IPS-18a (cell line): Measurements from ENCODE around the gene ATG7.
"Not testable (repeated sequence)": the region's sequence is repeated elsewhere in the genome, so short reads cannot be mapped to it uniquely, and the experiment has no call there.

Experiments used
- H3K27ac ChIP-seq: one replicate; pipeline ENCODE4 v1.5.1; 2013; ENCODE audit warnings: low read length
- H3K27me3 ChIP-seq: one replicate; pipeline ENCODE4 v1.6.1; 2013; ENCODE audit warnings: mild to moderate bottlenecking, low read length; ENCODE audit not compliant: control insufficient read depth, insufficient read depth
- H3K36me3 ChIP-seq: one replicate; pipeline ENCODE4 v1.6.1; 2013; ENCODE audit warnings: low read depth, low read length; ENCODE audit not compliant: control insufficient read depth
- H3K4me1 ChIP-seq: one replicate; pipeline ENCODE4 v1.6.1; 2013; ENCODE audit warnings: low read depth, low read length; ENCODE audit not compliant: control insufficient read depth
- H3K4me3 ChIP-seq: one replicate; pipeline ENCODE4 v1.5.1; 2013; ENCODE audit warnings: low read length
- H3K9ac ChIP-seq: one replicate; pipeline ENCODE4 v1.6.1; 2013; ENCODE audit warnings: mild to moderate bottlenecking, low read length, moderate library complexity
- H3K9me3 ChIP-seq: one replicate; pipeline ENCODE4 v1.6.1; 2013; ENCODE audit warnings: low read depth, low read length; ENCODE audit not compliant: control insufficient read depth

ATG7 gene

DNA sequence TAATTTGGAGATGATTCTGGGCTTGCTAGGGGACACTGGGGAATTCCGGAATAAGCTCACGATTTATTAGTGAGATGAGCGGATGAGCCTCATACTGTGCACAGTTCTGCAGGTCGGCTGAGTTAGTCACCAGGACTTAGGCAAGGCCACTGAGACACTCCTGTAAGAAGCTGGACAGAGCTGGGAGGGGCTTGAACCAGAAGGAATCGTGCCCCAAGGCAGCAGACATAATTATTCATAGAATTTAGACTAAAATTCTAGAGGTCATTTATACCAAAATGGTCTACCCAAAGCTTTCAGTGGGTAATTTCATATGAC, 250.2 kb downstream of the ATG7 start:
- Histone ChIP-seq H3K36me3 (no peaks in the 10 kb centered on the region), H3K4me1 (no peaks in the 10 kb centered on the region), H3K9ac (no peak overlapping the region), H3K27me3 (no peaks in the 10 kb centered on the region), H3K9me3 (no peaks in the 10 kb centered on the region), H3K27ac (no peak overlapping the region), H3K4me3 (no peak overlapping the region)

GRCh38 chr3:11522953-11523571, 250.9 kb downstream of the ATG7 start:
- no peaks in the 10 kb centered on the region for H3K27me3 ChIP-seq
- H3K9ac ChIP-seq, result no peak overlapping the region
- H3K36me3 ChIP-seq, result no peaks in the 10 kb centered on the region
- no peak overlapping the region for H3K27ac ChIP-seq
- no peaks in the 10 kb centered on the region for H3K9me3 ChIP-seq
- H3K4me1 ChIP-seq, result no peaks in the 10 kb centered on the region
- no peak overlapping the region for H3K4me3 ChIP-seq

DNA sequence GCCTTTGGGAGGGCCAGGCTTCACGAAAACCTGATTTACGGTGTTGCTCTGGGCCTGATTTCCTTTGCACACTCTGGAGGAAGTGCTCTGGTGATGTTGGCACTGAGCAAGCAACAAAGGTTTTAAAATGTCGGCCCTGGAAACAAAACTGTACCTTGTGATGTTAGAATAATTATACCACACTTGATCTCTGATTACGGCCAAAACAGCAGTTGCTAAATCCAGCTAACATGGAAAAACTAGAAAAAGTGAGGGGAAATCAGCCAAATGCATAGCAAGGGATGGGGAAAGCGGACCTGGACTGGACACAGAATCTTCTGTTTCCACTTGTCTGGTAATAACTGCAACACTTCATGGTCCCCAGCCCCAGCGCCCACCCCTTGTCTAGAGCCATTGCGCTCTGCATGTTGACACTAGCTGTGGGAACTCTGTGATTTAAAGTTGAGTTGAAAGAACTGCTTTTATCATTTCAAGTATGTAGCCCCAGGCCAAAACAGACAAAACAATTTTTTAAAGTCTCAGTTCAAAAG, 251.4 kb downstream of the ATG7 start:
- H3K9me3 ChIP-seq, result no peaks in the 10 kb centered on the region
- no peaks in the 10 kb centered on the region for H3K36me3 ChIP-seq
- no peak overlapping the region for H3K4me3 ChIP-seq
- H3K27ac ChIP-seq, result no peak overlapping the region
- no peaks in the 10 kb centered on the region for H3K27me3 ChIP-seq
- H3K4me1 ChIP-seq, result no peaks in the 10 kb centered on the region
- no peak overlapping the region for H3K9ac ChIP-seq

- not testable (repeated sequence) for H3K9ac ChIP-seq, H3K27me3 ChIP-seq, H3K4me3 ChIP-seq, H3K9me3 ChIP-seq, H3K36me3 ChIP-seq, H3K27ac ChIP-seq, H3K4me1 ChIP-seq
These were observed 253.9 kb downstream of the ATG7 start for GRCh38 chr3:11526121-11526520.

DNA sequence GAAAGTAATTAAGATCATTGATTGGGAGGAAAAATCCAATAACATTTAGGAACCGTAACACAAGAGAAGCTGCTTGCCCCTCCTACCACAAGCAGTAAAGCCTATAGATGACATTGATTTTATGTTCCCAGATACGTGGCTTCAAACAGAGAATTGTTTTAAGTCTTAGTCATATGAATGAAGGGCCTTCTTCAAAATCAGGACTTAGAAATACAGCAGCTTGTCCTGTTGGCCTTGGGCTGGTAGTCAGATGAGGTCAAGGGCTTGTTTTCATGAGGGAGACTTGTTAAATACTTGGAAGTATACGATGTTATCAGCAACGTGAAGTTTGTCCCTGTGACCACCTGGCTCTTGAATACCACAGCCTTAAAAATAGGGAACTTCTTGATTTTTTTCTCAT, 257.1 kb downstream of the ATG7 start:
- H3K36me3 ChIP-seq, result no peaks in the 10 kb centered on the region
- no peaks in the 10 kb centered on the region for H3K27me3 ChIP-seq
- H3K9ac ChIP-seq, result no peak overlapping the region
- H3K4me3 ChIP-seq, result no peak overlapping the region
- H3K27ac ChIP-seq, result no peak overlapping the region
- H3K4me1 ChIP-seq, result no peaks in the 10 kb centered on the region
- no peaks in the 10 kb centered on the region for H3K9me3 ChIP-seq

- Histone ChIP-seq H3K4me3 (no peak overlapping the region), H3K4me1 (no peaks in the 10 kb centered on the region), H3K9me3 (no peaks in the 10 kb centered on the region), H3K27me3 (no peaks in the 10 kb centered on the region), H3K27ac (no peak overlapping the region), H3K9ac (no peak overlapping the region), H3K36me3 (no peaks in the 10 kb centered on the region)
These were observed 258.0 kb downstream of the ATG7 start for GRCh38 chr3:11530153-11530721.

DNA sequence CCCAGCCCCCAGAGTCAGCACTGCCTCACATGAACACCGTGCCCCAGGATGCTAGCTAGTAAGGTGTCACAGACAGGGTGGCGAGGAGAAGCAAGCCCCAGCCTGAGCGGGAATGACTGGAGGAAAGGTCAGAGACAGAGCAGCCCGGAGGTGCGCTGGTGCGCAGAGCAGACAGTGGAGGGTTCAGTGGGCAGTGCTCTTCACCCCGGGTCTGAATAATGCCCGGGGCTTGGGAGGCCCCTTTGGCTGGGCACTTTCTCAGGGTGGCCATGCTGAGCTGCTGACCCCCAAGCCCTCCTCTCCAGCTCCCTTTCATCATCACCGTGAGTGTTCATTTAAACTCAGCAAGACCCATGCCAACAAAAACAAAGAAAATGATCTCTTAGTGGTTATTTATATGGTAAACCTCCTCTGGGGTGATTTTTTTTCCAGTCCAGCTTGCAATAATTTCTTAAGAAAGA, 260.8 kb downstream of the ATG7 start:
- H3K36me3 ChIP-seq, result no peaks in the 10 kb centered on the region
- H3K27me3 ChIP-seq, result no peaks in the 10 kb centered on the region
- H3K27ac ChIP-seq, result no peak overlapping the region
- H3K9ac ChIP-seq, result no peak overlapping the region
- no peaks in the 10 kb centered on the region for H3K9me3 ChIP-seq
- no peak overlapping the region for H3K4me3 ChIP-seq
- H3K4me1 ChIP-seq, result no peaks in the 10 kb centered on the region

- no peaks in the 10 kb centered on the region for H3K4me1 ChIP-seq
- H3K36me3 ChIP-seq, result no peaks in the 10 kb centered on the region
- no peak overlapping the region for H3K27ac ChIP-seq
- no peak overlapping the region for H3K4me3 ChIP-seq
- H3K27me3 ChIP-seq, result no peaks in the 10 kb centered on the region
- H3K9ac ChIP-seq, result no peak overlapping the region
- no peaks in the 10 kb centered on the region for H3K9me3 ChIP-seq
These were observed 262.0 kb downstream of the ATG7 start for GRCh38 chr3:11534011-11534792.

GRCh38 chr3:11534793-11535101, 262.6 kb downstream of the ATG7 start:
- H3K4me1 ChIP-seq, result no peaks in the 10 kb centered on the region
- no peak overlapping the region for H3K4me3 ChIP-seq

DNA sequence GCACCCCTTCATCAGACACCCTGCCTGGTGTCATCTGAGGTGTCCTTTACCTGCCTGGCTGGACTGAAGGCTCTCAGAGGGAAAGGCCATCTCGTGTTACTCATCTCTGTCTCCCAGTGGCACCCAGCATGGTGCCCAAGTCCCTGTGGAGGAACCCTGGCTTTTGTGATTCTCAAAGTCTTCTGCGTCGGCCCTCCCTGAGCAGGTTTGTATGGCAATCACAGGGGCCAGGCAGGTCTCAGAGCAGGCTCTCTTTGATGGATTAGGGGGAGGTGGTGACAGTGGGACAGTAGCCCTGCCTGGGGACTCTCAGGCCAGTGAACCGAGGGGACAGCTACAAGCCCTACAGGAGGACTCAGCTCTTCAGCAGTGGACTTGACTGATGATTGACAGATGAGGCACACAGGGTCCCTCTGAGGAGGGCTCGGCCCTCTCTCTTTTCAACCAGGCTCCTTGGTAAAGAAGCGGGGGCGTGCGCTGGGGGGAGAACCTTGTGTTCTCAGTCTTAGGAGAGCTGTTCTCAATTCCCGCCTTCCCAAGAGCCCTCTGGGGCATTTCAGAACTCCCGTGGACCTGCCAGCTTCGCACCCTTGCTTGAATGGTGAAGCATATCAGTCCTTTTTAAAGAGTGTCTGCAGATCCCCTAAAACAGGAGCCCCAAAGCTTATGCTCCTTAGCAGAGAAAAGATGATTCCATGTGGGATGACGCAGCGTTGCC, 263.2 kb downstream of the ATG7 start:
- H3K27ac ChIP-seq, result no peak overlapping the region
- H3K36me3 ChIP-seq, result no peaks in the 10 kb centered on the region
- no peaks in the 10 kb centered on the region for H3K4me1 ChIP-seq
- no peaks in the 10 kb centered on the region for H3K27me3 ChIP-seq
- no peaks in the 10 kb centered on the region for H3K9me3 ChIP-seq
- no peak overlapping the region for H3K9ac ChIP-seq
- H3K4me3 ChIP-seq, result no peak overlapping the region

More at GRCh38 chr3:11534793-11535101, 262.6 kb downstream of the ATG7 start:
- no peak overlapping the region for H3K9ac ChIP-seq
- H3K27me3 ChIP-seq, result no peaks in the 10 kb centered on the region
- no peaks in the 10 kb centered on the region for H3K36me3 ChIP-seq
- no peak overlapping the region for H3K27ac ChIP-seq
- H3K9me3 ChIP-seq, result no peaks in the 10 kb centered on the region

DNA sequence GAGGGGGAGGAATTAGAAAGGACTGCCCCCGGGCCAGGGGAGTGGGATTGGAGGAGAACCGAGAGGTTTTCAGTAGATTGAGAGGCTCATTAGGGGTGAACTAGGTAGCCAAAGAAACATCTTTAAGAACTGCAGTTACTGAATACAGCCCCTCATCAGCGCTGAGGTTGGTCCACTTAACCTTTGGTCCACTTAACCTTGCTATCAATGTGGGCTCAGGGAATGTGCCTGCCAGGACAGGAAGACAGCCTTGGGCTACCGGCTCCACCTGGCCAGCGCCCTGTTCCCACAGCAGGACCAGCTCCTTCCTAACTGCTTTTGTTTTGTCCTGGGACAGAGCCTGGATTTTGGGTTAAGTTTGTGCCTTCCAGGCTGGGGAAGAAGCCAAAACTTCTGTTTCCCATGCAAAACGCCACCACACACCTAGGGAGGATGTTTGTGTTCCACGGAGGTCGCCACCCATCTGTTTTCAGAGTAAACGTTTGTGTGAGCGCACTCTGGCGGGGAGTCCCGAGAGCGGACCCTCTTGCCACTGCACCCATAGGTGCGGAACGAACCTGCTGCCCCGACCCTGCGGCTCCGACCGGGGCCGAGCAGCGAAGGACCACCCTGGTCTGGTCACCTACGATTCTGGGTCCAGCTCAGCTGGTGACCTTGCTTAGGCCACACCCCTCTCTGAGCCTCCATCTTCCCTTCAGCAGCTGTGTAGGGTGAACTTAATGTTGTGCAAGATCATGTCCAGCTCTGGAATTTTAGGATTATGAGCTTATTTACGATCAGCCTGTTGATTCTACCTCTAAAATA, 264.1 kb downstream of the ATG7 start:
- Histone ChIP-seq H3K4me3 (no peak overlapping the region), H3K36me3 (no peaks in the 10 kb centered on the region), H3K27ac (no peak overlapping the region), H3K27me3 (no peaks in the 10 kb centered on the region), H3K4me1 (no peaks in the 10 kb centered on the region), H3K9ac (no peak overlapping the region), H3K9me3 (no peaks in the 10 kb centered on the region)
